Muscle layer of duodenum (tissue), 2 donors: ENCODE data around the gene SPOCD1.

Experiments used
- H3K27ac ChIP-seq: one replicate; pipeline ENCODE4 v1.7.0; 2013; ENCODE audit warnings: mild to moderate bottlenecking, low read length
- H3K27me3 ChIP-seq: one replicate; pipeline ENCODE4 v1.7.0; 2013; ENCODE audit warnings: low read depth, mild to moderate bottlenecking, control low read depth, low read length
- H3K36me3 ChIP-seq, 2 donors: one replicate each; pipeline ENCODE4 v1.7.0; 2013; ENCODE audit warnings: low read length in 2 of 2, control low read depth in 1 of 2, mild to moderate bottlenecking in 1 of 2; ENCODE audit not compliant: insufficient read depth in 2 of 2, control insufficient read depth in 1 of 2
- H3K4me1 ChIP-seq, 2 donors: one replicate each; pipeline ENCODE4 v1.7.0; 2013; ENCODE audit warnings: low read length in 2 of 2, mild to moderate bottlenecking in 2 of 2, control low read depth in 1 of 2, moderate library complexity in 1 of 2; ENCODE audit not compliant: insufficient read depth in 2 of 2, control insufficient read depth in 1 of 2
- H3K4me3 ChIP-seq, 2 donors: one replicate each; pipeline ENCODE4 v1.7.0; 2013; ENCODE audit warnings: low read length in 2 of 2, low read depth in 1 of 2, mild to moderate bottlenecking in 1 of 2
- H3K9me3 ChIP-seq, 2 donors: one replicate each; pipeline ENCODE4 v1.7.0; 2013; ENCODE audit warnings: low read length in 2 of 2, control low read depth in 1 of 2, mild to moderate bottlenecking in 1 of 2; ENCODE audit not compliant: control insufficient read depth in 1 of 2
- donor health status: healthy.

Gene SPOCD1

GRCh38 chr1:31846484-31846883 lies 30.7 kb upstream of the SPOCD1 start:
- Histone ChIP-seq H3K9me3 (no peaks in the 10 kb centered on the region), H3K27ac (no peak overlapping the region), H3K27me3 (no peaks in the 10 kb centered on the region), H3K36me3 (no peaks in the 10 kb centered on the region), H3K4me1 (no peaks in the 10 kb centered on the region), H3K4me3 (no peak overlapping the region)

DNA sequence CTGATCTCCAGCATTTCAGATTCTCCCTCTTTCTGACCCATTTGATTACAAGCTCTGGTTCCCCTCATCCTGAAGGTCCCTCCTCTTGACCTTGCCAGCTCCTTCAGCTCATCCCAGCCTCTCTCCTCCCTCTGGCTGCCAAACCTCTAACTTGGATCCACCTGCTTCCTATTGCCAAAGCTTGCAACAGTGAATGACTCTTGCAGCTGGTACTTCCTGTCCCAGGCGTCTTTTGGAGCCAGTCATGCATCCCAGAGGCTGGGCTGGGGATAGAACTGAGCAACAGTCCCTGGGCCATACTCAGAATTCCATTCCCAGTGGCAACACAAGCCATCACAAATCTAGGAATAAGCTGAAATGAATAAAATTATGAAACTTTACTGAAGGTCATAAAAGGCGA lies 27.7 kb upstream of the SPOCD1 start:
- no peak overlapping the region for H3K27ac ChIP-seq
- H3K4me1 ChIP-seq: no peaks in the 10 kb centered on the region
- no peaks in the 10 kb centered on the region for H3K27me3 ChIP-seq

GRCh38 chr1:31839662-31840343 lies 24.0 kb upstream of the SPOCD1 start:
- no peak overlapping the region for H3K27ac ChIP-seq
- no peak overlapping the region for H3K4me3 ChIP-seq
- H3K27me3 ChIP-seq: no peaks in the 10 kb centered on the region
- no peaks in the 10 kb centered on the region for H3K9me3 ChIP-seq
- no peaks in the 10 kb centered on the region for H3K36me3 ChIP-seq
- H3K4me1 ChIP-seq: no peaks in the 10 kb centered on the region

More for the DNA sequence above, 27.7 kb upstream of the SPOCD1 start:
- Histone ChIP-seq H3K36me3 (no peaks in the 10 kb centered on the region), H3K9me3 (no peaks in the 10 kb centered on the region), H3K4me3 (no peak overlapping the region)

- H3K36me3 ChIP-seq: no peaks in the 10 kb centered on the region
- no peak overlapping the region for H3K27ac ChIP-seq
- no peaks in the 10 kb centered on the region for H3K9me3 ChIP-seq
- H3K4me3 ChIP-seq: no peak overlapping the region
- no peaks in the 10 kb centered on the region for H3K4me1 ChIP-seq
- H3K27me3 ChIP-seq: no peaks in the 10 kb centered on the region
Measured at GRCh38 chr1:31837451-31838158, 21.8 kb upstream of the SPOCD1 start.

GRCh38 chr1:31836638-31837037 lies 20.8 kb upstream of the SPOCD1 start:
- Histone ChIP-seq H3K9me3 (no peaks in the 10 kb centered on the region), H3K27me3 (no peaks in the 10 kb centered on the region), H3K27ac (no peak overlapping the region), H3K4me3 (no peak overlapping the region), H3K4me1 (no peaks in the 10 kb centered on the region), H3K36me3 (no peaks in the 10 kb centered on the region)

DNA sequence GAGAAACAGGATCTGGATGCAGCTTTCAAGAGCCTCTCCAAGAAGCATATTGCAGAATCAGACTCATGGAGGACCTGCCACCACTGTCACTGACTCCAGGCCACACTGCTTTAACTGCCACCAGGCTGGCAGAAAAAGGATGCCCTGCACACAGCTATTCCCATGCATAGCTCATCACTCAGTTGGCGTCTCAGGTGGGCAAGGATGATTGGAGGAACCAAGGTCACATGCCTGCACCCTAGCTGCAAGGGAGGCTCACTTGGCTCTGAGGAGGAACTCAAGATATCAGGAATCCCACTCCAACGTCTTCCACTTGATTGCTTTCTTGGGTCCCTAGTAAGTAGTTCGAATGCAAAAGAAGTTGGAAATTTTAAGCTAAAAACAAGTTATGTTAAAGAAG lies 19.6 kb upstream of the SPOCD1 start:
- H3K4me1 ChIP-seq: no peaks in the 10 kb centered on the region
- H3K36me3 ChIP-seq: no peaks in the 10 kb centered on the region
- no peak overlapping the region for H3K4me3 ChIP-seq
- H3K27me3 ChIP-seq: no peaks in the 10 kb centered on the region
- H3K9me3 ChIP-seq: no peaks in the 10 kb centered on the region
- no peak overlapping the region for H3K27ac ChIP-seq

- Histone ChIP-seq H3K36me3 (no peaks in the 10 kb centered on the region), H3K4me1 (no peaks in the 10 kb centered on the region), H3K9me3 (no peaks in the 10 kb centered on the region), H3K27me3 (no peaks in the 10 kb centered on the region), H3K4me3 (no peak overlapping the region), H3K27ac (no peak overlapping the region)
Measured at GRCh38 chr1:31834501-31834900, 18.7 kb upstream of the SPOCD1 start.

DNA sequence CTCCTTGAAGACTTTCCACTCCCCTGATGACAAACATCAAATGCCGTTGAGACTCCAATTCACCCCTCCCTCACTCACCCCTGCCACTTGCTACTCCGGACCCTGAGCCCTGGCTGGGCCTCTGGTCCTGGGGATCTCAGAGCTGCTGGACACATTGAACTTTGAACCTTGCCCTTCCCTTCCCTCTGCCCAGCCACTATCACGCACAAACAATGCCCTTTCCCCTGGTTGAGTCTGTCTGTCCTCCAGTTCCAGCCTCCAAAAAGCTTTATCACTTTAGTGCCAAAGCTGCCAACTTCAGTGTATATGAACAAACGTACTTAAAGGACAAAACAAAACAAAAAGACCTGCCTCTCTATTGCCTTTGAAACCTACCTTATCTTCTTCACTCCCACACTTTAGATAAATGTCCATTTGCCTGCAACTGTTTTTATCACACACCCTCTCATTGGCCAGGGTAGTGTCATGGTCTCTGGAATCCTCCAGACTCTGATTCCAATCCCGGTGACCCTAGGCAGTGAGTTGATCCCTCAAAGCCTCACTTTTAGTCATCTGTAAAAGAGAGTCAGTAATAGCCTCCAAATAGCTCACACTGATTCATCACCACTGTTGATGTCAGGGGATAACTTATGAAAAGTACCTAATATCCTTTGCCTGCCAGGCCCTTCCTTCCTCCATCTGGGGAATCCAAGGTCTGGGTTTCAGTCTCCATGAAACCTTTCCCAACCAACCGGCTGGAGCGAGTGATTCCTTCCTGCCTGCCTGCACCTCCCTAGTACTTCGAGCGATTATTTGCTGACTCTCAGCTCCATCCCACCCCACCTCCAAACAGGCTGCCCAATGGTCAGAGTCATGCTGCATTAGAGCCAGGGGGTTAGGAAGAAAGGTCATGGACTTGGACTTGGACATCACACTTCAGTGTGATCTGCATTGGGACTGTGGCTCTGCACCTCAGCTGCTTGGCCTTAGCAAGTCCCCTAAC lies 15.9 kb upstream of the SPOCD1 start:
- H3K4me3 ChIP-seq: no peak overlapping the region
- no peaks in the 10 kb centered on the region for H3K4me1 ChIP-seq
- no peaks in the 10 kb centered on the region for H3K36me3 ChIP-seq
- no peak overlapping the region for H3K27ac ChIP-seq
- no peaks in the 10 kb centered on the region for H3K9me3 ChIP-seq
- H3K27me3 ChIP-seq: no peaks in the 10 kb centered on the region

- H3K27me3 ChIP-seq: no peaks in the 10 kb centered on the region
- H3K36me3 ChIP-seq: no peaks in the 10 kb centered on the region
- H3K27ac ChIP-seq: no peak overlapping the region
- no peaks in the 10 kb centered on the region for H3K9me3 ChIP-seq
- H3K4me3 ChIP-seq: no peak overlapping the region
- no peaks in the 10 kb centered on the region for H3K4me1 ChIP-seq
Measured at GRCh38 chr1:31830511-31830910, 14.7 kb upstream of the SPOCD1 start.

DNA sequence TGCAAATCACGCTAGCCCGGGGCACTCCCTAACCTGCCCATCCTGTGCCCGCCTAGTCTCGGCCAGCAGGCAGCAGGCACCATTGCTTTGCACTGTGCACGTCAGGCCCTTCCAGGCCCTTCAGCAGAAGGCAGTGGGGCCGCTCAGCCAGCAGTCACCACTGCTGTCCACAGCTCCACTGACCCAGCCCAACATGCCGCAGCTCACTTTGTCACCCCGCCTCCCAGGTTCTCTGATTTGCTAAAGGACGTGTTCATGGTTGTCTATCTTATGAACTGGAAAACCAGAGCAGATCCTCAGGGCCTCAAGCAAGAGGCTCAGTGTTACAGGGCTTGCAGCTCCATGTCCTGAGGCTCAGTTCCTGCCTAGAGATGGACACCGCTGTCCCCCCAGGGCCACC lies 14.2 kb upstream of the SPOCD1 start:
- no peaks in the 10 kb centered on the region for H3K27me3 ChIP-seq
- H3K4me3 ChIP-seq: no peak overlapping the region
- H3K36me3 ChIP-seq: no peaks in the 10 kb centered on the region
- no peaks in the 10 kb centered on the region for H3K4me1 ChIP-seq
- H3K9me3 ChIP-seq: no peaks in the 10 kb centered on the region
- H3K27ac ChIP-seq: no peak overlapping the region
